HEK293T (cell line): ENCODE measurements around the gene MARS1.

Experiments
- CTCF ChIA-PET: fragments of 350-600 bp; formaldehyde crosslinking; extraction: SDS; loops from one replicate; lab custom pipeline; 2021; ENCODE audit warnings: antibody characterized with exemption, inconsistent platforms; lab: Yijun Ruan, JAX
- POLR2A ChIA-PET: fragments of 350-600 bp; formaldehyde crosslinking; extraction: SDS; loops from one replicate; lab custom pipeline; 2020; ENCODE audit warnings: antibody characterized with exemption, inconsistent platforms; lab: Yijun Ruan, JAX
- DNase-seq: peaks from one replicate; pipeline ENCODE4 v3.0.0; 2012; ENCODE audit warnings: mixed read lengths; ENCODE audit errors: extremely low spot score
- ARNT ChIP-seq: fragments of 450-650 bp; IDR thresholded peaks from 2 replicates; pipeline ENCODE4 v1.6.1; 2017; ENCODE audit warnings: mild to moderate bottlenecking
- BHLHE40 ChIP-seq: fragments of 450-650 bp; IDR thresholded peaks from 2 replicates; pipeline ENCODE4 v1.6.1; 2016; ENCODE audit warnings: mild to moderate bottlenecking, moderate library complexity, borderline replicate concordance
- CTBP1 ChIP-seq: fragments of 450-650 bp; IDR thresholded peaks from 2 replicates; pipeline ENCODE4 v1.6.1; 2016; ENCODE audit warnings: borderline replicate concordance
- ELF4 ChIP-seq: fragments of 450-650 bp; IDR thresholded peaks from 2 replicates; pipeline ENCODE4 v1.6.1; 2017; ENCODE audit warnings: antibody characterized with exemption
- FOXA1 ChIP-seq: fragments of 450-650 bp; IDR thresholded peaks from 2 replicates; pipeline ENCODE4 v1.6.1; 2016; ENCODE audit warnings: mild to moderate bottlenecking
- FOXK2 ChIP-seq: fragments of 450-650 bp; IDR thresholded peaks from 2 replicates; pipeline ENCODE4 v1.6.1; 2016; ENCODE audit warnings: mild to moderate bottlenecking
- FOXM1 ChIP-seq: fragments of 450-650 bp; IDR thresholded peaks from 2 replicates; pipeline ENCODE4 v1.6.1; 2017; ENCODE audit warnings: mild to moderate bottlenecking, borderline replicate concordance
- HDGF ChIP-seq: fragments of 450-650 bp; IDR thresholded peaks from 2 replicates; pipeline ENCODE4 v1.6.1; 2017; ENCODE audit warnings: antibody characterized with exemption, borderline replicate concordance
- L3MBTL2 ChIP-seq: fragments of 450-650 bp; conservative IDR thresholded peaks from 2 replicates; pipeline ENCODE4 v1.6.1; 2016; ENCODE audit warnings: mild to moderate bottlenecking
- LEF1 ChIP-seq: fragments of 450-650 bp; IDR thresholded peaks from 2 replicates; pipeline ENCODE4 v1.6.1; 2017; ENCODE audit warnings: mild to moderate bottlenecking, borderline replicate concordance
- NFRKB ChIP-seq: fragments of 450-650 bp; IDR thresholded peaks from 2 replicates; pipeline ENCODE4 v1.6.1; 2016; ENCODE audit warnings: mild to moderate bottlenecking, moderate library complexity
- PKNOX1 ChIP-seq: fragments of 450-650 bp; IDR thresholded peaks from 2 replicates; pipeline ENCODE4 v1.6.1; 2016
- SP1 ChIP-seq: fragments of 450-650 bp; IDR thresholded peaks from 2 replicates; pipeline ENCODE4 v1.6.1; 2017
- SUZ12 ChIP-seq: fragments of 450-650 bp; IDR thresholded peaks from 2 replicates; pipeline ENCODE4 v1.6.1; 2016; ENCODE audit warnings: mild to moderate bottlenecking
- TARDBP ChIP-seq: fragments of 450-650 bp; IDR thresholded peaks from 2 replicates; pipeline ENCODE4 v1.6.1; 2016
- ZNF384 ChIP-seq: fragments of 450-650 bp; IDR thresholded peaks from 2 replicates; pipeline ENCODE4 v1.6.1; 2016

Gene MARS1

GRCh38 chr12:57452937-57453509 is 34.8 kb upstream of the MARS1 start:
- TF ChIP-seq ELF4 (no peak), NFRKB (no peak), BHLHE40 (no peak), ARNT (no peak), SUZ12 (no peak), FOXK2 (no peak), FOXA1 (no peak), FOXM1 (no peak), SP1 (no peak), PKNOX1 (no peak), ZNF384 (no peak), L3MBTL2 (no peak), LEF1 (no peak)
- ChIA-PET POLR2A (interaction anchor here (0.6 to 3.5 kb wide), 16 partner anchors 8 to 223 kb away, joined by 3 to 23 read pairs (median 5); partner anchors contain the start of genes INHBC, SHMT2 and STAC3), CTCF (interaction anchor here (0.7 to 2.6 kb wide), 29 partner anchors 8 to 240 kb away, joined by 3 to 34 read pairs (median 4); no protein-coding TSS in a partner anchor)
- DNase-seq, result peak; percentile 77

GRCh38 chr12:57454213-57454565 is 33.7 kb upstream of the MARS1 start:
- DNase-seq, result no peak
- POLR2A ChIA-PET, result interaction anchor here (0.6 to 3.5 kb wide), 14 partner anchors 9 to 738 kb away, joined by 3 to 27 read pairs (median 8); partner anchors contain the start of genes SHMT2 and STAC3
- no peak for TF ChIP-seq HDGF
- TF ChIP-seq FOXA1, result no peak
- TF ChIP-seq ZNF384, result no peak
- no peak for TF ChIP-seq ELF4
- TF ChIP-seq CTBP1, result no peak
- no peak for TF ChIP-seq FOXK2
- TF ChIP-seq LEF1, result no peak
- TF ChIP-seq SP1, result no peak
- no peak for TF ChIP-seq BHLHE40
- TF ChIP-seq PKNOX1, result no peak
- no peak for TF ChIP-seq NFRKB
- no peak for TF ChIP-seq SUZ12
- TF ChIP-seq TARDBP, result no peak
- TF ChIP-seq ARNT, result no peak
- no peak for TF ChIP-seq FOXM1
- no peak for TF ChIP-seq L3MBTL2
- CTCF ChIA-PET, result interaction anchor here (2.2 to 2.6 kb wide), 2 partner anchors 154 to 192 kb away, joined by 15 to 16 read pairs; no protein-coding TSS in a partner anchor

GRCh38 chr12:57454566-57455373 is 33.1 kb upstream of the MARS1 start, which contains the start of gene INHBE:
Gene INHBE, plus strand, starts transcription at chr12:57455307. Its CDS starts 230 bp downstream, at chr12:57455537.
- POLR2A ChIA-PET, result interaction anchor here (0.6 to 3.5 kb wide), 32 partner anchors 8 to 1339 kb away, joined by 3 to 27 read pairs (median 5); partner anchors contain the start of genes DCTN2, DDIT3, INHBC and MARS1
- no peak for DNase-seq
- TF ChIP-seq PKNOX1 (peak; percentile 98), FOXM1 (no peak)
- CTCF ChIA-PET, result interaction anchor here (0.6 to 2.2 kb wide), 10 partner anchors 10 to 212 kb away, joined by 3 to 15 read pairs (median 4); no protein-coding TSS in a partner anchor

- POLR2A ChIA-PET, result interaction anchor here (0.6 to 3.5 kb wide), 36 partner anchors 8 to 1340 kb away, joined by 3 to 27 read pairs (median 5); partner anchors contain the start of genes DCTN2, DDIT3, INHBC and MARS1
- CTCF ChIA-PET, result interaction anchor here (0.6 to 2.2 kb wide), 15 partner anchors 11 to 216 kb away, joined by 3 to 15 read pairs (median 3); no protein-coding TSS in a partner anchor
- no peak for DNase-seq
- TF ChIP-seq TARDBP, result no peak
- TF ChIP-seq BHLHE40, result no peak
- no peak for TF ChIP-seq ELF4
- no peak for TF ChIP-seq HDGF
- TF ChIP-seq L3MBTL2, result no peak
- no peak for TF ChIP-seq SUZ12
- no peak for TF ChIP-seq ZNF384
- no peak for TF ChIP-seq ARNT
- no peak for TF ChIP-seq CTBP1
- no peak for TF ChIP-seq LEF1
- no peak for TF ChIP-seq FOXK2
- no peak for TF ChIP-seq PKNOX1
- no peak for TF ChIP-seq NFRKB
- no peak for TF ChIP-seq FOXA1
- TF ChIP-seq SP1, result no peak
- TF ChIP-seq FOXM1, result no peak
Observed at GRCh38 chr12:57455374-57456144, 32.3 kb upstream of the MARS1 start.
